IMR-90 (cell line): ENCODE measurements around the gene TSSK2. TPM values are rescaled to one million over a fixed set of nuclear protein-coding genes. Genes with fewer than 3 reads are reported as not detected.

Source experiments
- ATAC-seq: fragments of 200-7000 bp; cut with Tn5 transposase; 2 replicates; pipeline ENCODE4 v1.9.1; 2020; ENCODE audit warnings: low read depth, mild to moderate bottlenecking, moderate library complexity
- BruUV-seq: library from RNA; stranded (reverse); fragments of 400-500 nt; replicated peaks from 2 replicates; lab custom pipeline; 2021; lab: Mats Ljungman, UMichigan
- CTCF ChIA-PET: fragments of 300-600 bp; formaldehyde crosslinking; extraction: SDS; loops from one replicate; lab custom pipeline; 2021; ENCODE audit warnings: antibody characterized with exemption; lab: Yijun Ruan, JAX
- POLR2A ChIA-PET: fragments of 300-600 bp; sonication (Branson Sonifier 250); formaldehyde crosslinking; loops from one replicate; lab custom pipeline; 2022; ENCODE audit warnings: antibody characterized with exemption; ENCODE audit not compliant: unreplicated experiment; lab: Charles Lee
- DNase-seq: peaks from one replicate; pipeline ENCODE4 v3.0.0; 2013
- H2AFZ ChIP-seq: replicated peaks from 2 replicates; pipeline ENCODE3; 2013; ENCODE audit warnings: low read length, mild to moderate bottlenecking; ENCODE audit not compliant: poor library complexity
- H2AK5ac ChIP-seq: 2 replicates; pipeline ENCODE4 v1.6.1; 2013; ENCODE audit warnings: low read depth, low read length, inconsistent platforms
- H2AK9ac ChIP-seq: replicated peaks from 2 replicates; pipeline ENCODE3; 2013; ENCODE audit warnings: mild to moderate bottlenecking, low read depth, low read length, moderate library complexity; ENCODE audit not compliant: poor library complexity
- H2BK120ac ChIP-seq: 2 replicates; pipeline ENCODE4 v1.6.1; 2013; ENCODE audit warnings: low read depth, low read length, inconsistent platforms
- H2BK15ac ChIP-seq: 3 replicates; pipeline ENCODE4 v1.6.1; 2013; ENCODE audit warnings: low read depth, low read length, inconsistent platforms
- H2BK20ac ChIP-seq: 2 replicates; pipeline ENCODE4 v1.6.1; 2013; ENCODE audit warnings: low read depth, mild to moderate bottlenecking, inconsistent platforms, low read length, moderate library complexity
- H2BK5ac ChIP-seq: 2 replicates; pipeline ENCODE4 v1.6.1; 2013; ENCODE audit warnings: mild to moderate bottlenecking, low read depth, low read length, inconsistent platforms; ENCODE audit not compliant: poor library complexity, severe bottlenecking
- H3K14ac ChIP-seq: replicated peaks from 2 replicates; pipeline ENCODE4 v1.6.1; 2013; ENCODE audit warnings: low read depth, low read length, inconsistent platforms
- H3K18ac ChIP-seq: 2 replicates; pipeline ENCODE4 v1.6.1; 2013; ENCODE audit warnings: low read depth, low read length, control low read depth
- H3K23ac ChIP-seq: 2 replicates; pipeline ENCODE4 v1.6.1; 2013; ENCODE audit warnings: low read depth, low read length, inconsistent platforms
- H3K27ac ChIP-seq: 2 replicates; pipeline ENCODE4 v1.5.1; 2013; ENCODE audit warnings: mild to moderate bottlenecking, control low read depth, low read length; ENCODE audit not compliant: insufficient read depth
- H3K27me3 ChIP-seq: 2 replicates; pipeline ENCODE4 v1.6.1; 2013; ENCODE audit warnings: low read length; ENCODE audit not compliant: control insufficient read depth, insufficient read depth
- H3K36me3 ChIP-seq: 2 replicates; pipeline ENCODE4 v1.6.1; 2013; ENCODE audit warnings: low read length, mixed read lengths; ENCODE audit not compliant: control insufficient read depth, insufficient read depth
- H3K4ac ChIP-seq: 2 replicates; pipeline ENCODE4 v1.6.1; 2013; ENCODE audit warnings: low read depth, low read length, inconsistent platforms
- H3K4me1 ChIP-seq: 2 replicates; pipeline ENCODE4 v1.6.1; 2013; ENCODE audit warnings: low read length, mixed read lengths; ENCODE audit not compliant: control insufficient read depth, insufficient read depth
- H3K4me2 ChIP-seq: 2 replicates; pipeline ENCODE4 v1.6.1; 2013; ENCODE audit warnings: low read depth, mild to moderate bottlenecking, control low read depth, low read length, moderate library complexity
- H3K4me3 ChIP-seq: 2 replicates; pipeline ENCODE4 v1.5.1; 2013; ENCODE audit warnings: low read depth, mild to moderate bottlenecking, control low read depth, low read length, moderate library complexity; ENCODE audit not compliant: insufficient read depth
- H3K56ac ChIP-seq: 2 replicates; pipeline ENCODE4 v1.6.1; 2013; ENCODE audit warnings: low read length, inconsistent platforms; ENCODE audit not compliant: insufficient read depth; ENCODE audit errors: extremely low read depth
- H3K79me1 ChIP-seq, 2 experiments: 2 replicates each; pipeline ENCODE4 v1.6.1; 2013; ENCODE audit warnings: low read length in 2 of 2, inconsistent platforms in 1 of 2, low read depth in 1 of 2
- H3K9ac ChIP-seq: 2 replicates; pipeline ENCODE4 v1.6.1; 2013; ENCODE audit warnings: low read depth, low read length, control low read depth
- H3K9me1 ChIP-seq: 2 replicates; pipeline ENCODE4 v1.6.1; 2013; ENCODE audit warnings: low read length, inconsistent platforms; ENCODE audit not compliant: insufficient read depth
- H3K9me3 ChIP-seq: 2 replicates; pipeline ENCODE4 v1.6.1; 2013; ENCODE audit warnings: low read length; ENCODE audit not compliant: control insufficient read depth, insufficient read depth
- H4K20me1 ChIP-seq: 2 replicates; pipeline ENCODE4 v1.6.1; 2013; ENCODE audit warnings: low read length, inconsistent platforms; ENCODE audit not compliant: insufficient read depth
- H4K5ac ChIP-seq: 2 replicates; pipeline ENCODE4 v1.6.1; 2013; ENCODE audit warnings: mild to moderate bottlenecking, low read depth, low read length, control low read depth
- H4K8ac ChIP-seq, 2 experiments: 2 replicates each; pipeline ENCODE4 v1.6.1; 2013; ENCODE audit warnings: low read depth in 2 of 2, low read length in 2 of 2, control low read depth in 1 of 2, inconsistent platforms in 1 of 2
- H4K91ac ChIP-seq: 2 replicates; pipeline ENCODE4 v1.6.1; 2013; ENCODE audit warnings: low read depth, low read length, inconsistent platforms; ENCODE audit not compliant: insufficient read depth
- CEBPB ChIP-seq: IDR thresholded peaks from 2 replicates; pipeline ENCODE4 v1.6.1; 2012; ENCODE audit warnings: low read depth, low read length, improper control_type of control experiment
- CHD1 ChIP-seq: IDR thresholded peaks from 2 replicates; pipeline ENCODE4 v1.6.1; 2012; ENCODE audit warnings: low read depth, low read length, improper control_type of control experiment
- CTCF ChIP-seq: conservative IDR thresholded peaks from 2 replicates; pipeline ENCODE4 v1.5.1; 2012; ENCODE audit warnings: mild to moderate bottlenecking, low read depth, low read length, improper control_type of control experiment
- FOS ChIP-seq: fragments of 150-350 bp; IDR thresholded peaks from 2 replicates; pipeline ENCODE4 v1.6.1; 2016; ENCODE audit warnings: low read depth, low read length
- MAFK ChIP-seq: IDR thresholded peaks from 2 replicates; pipeline ENCODE4 v1.6.1; 2012; ENCODE audit warnings: low read depth, low read length, improper control_type of control experiment
- MAZ ChIP-seq: IDR thresholded peaks from 2 replicates; pipeline ENCODE4 v1.6.1; 2012; ENCODE audit warnings: low read depth, mild to moderate bottlenecking, low read length, improper control_type of control experiment, moderate library complexity, borderline replicate concordance
- MXI1 ChIP-seq: IDR thresholded peaks from 2 replicates; pipeline ENCODE4 v1.6.1; 2012; ENCODE audit warnings: low read depth, mild to moderate bottlenecking, low read length, moderate library complexity, borderline replicate concordance
- NFE2L2 ChIP-seq: fragments of 150-350 bp; IDR thresholded peaks from 2 replicates; pipeline ENCODE4 v1.6.1; 2016; ENCODE audit warnings: low read depth, mild to moderate bottlenecking, low read length
- RAD21 ChIP-seq: IDR thresholded peaks from 2 replicates; pipeline ENCODE4 v1.6.1; 2012; ENCODE audit warnings: low read length, improper control_type of control experiment
- RCOR1 ChIP-seq: IDR thresholded peaks from 2 replicates; pipeline ENCODE4 v1.6.1; 2012; ENCODE audit warnings: mild to moderate bottlenecking, low read length, improper control_type of control experiment; ENCODE audit not compliant: insufficient replicate concordance
- RFX5 ChIP-seq: IDR thresholded peaks from 2 replicates; pipeline ENCODE4 v1.8.0; 2012; ENCODE audit warnings: low read depth, mild to moderate bottlenecking, low read length, moderate library complexity
- SMC3 ChIP-seq: fragments of 150-350 bp; IDR thresholded peaks from 2 replicates; pipeline ENCODE4 v1.6.1; 2016; ENCODE audit warnings: low read depth, mild to moderate bottlenecking, antibody characterized with exemption, low read length, moderate library complexity
- USF2 ChIP-seq: fragments of 150-350 bp; IDR thresholded peaks from 2 replicates; pipeline ENCODE4 v1.6.1; 2017; ENCODE audit warnings: mild to moderate bottlenecking, antibody characterized with exemption, low read length, low read depth
- WGBS, 2 experiments: methylation state at CpG; one replicate each; pipeline versions ENCODE4 v1.1.5 to v1.1.7; 2013; ENCODE audit warnings: missing lambda C conversion rate in 2 of 2; ENCODE audit not compliant: insufficient read length in 1 of 2; ENCODE audit errors: extremely low coverage in 2 of 2; 5-methylcytosine and 5-hydroxymethylcytosine counted together
- dilution Hi-C: fragments of 300-500 bp; cut with HindIII; formaldehyde crosslinking; loops from one replicate; pipeline ENCODE4 v1.14.3; 2018; ENCODE audit warnings: low sequenced_read_pairs; ENCODE audit not compliant: unreplicated experiment
- in situ Hi-C: fragments of 300-500 bp; cut with MboI; formaldehyde crosslinking; loops from 3 replicates; pipeline ENCODE4 v1.14.3; 2019; ENCODE audit warnings: low sequenced_read_pairs, inconsistent platforms, mixed read lengths
- intact Hi-C: fragments of 100-400 bp; cut with micrococcal nuclease; formaldehyde crosslinking; loops from 2 replicates; pipeline ENCODE4 v1.10.0; 2022
- polyA plus RNA-seq, 3 experiments: library from polyadenylated mRNA; depleted of rRNA; stranded (reverse); fragments of >200 nt; gene quantifications; 2 replicates each; pipeline ENCODE4 v1.2.3, GENCODE V29; 2012; ENCODE audit warnings: low replicate concordance in 1 of 3
- total RNA-seq: library from RNA; depleted of rRNA; stranded (reverse); fragments of >200 nt; gene quantifications from 2 replicates; pipeline ENCODE4 v1.2.3, GENCODE V29; 2012

Gene TSSK2
- total and polyA plus RNA-seq, 2 of the 4 experiments (the other 2 are of a cell fraction), result not detected

- H2AFZ ChIP-seq, result no peak overlapping the region
- ChIA-PET POLR2A (no interaction called here), CTCF (no interaction called here)
- H3K23ac ChIP-seq, result no peak overlapping the region
- dilution Hi-C loops (no loop called here), intact Hi-C loops (no loop called here), in situ Hi-C loops (no loop called here)
- no peak overlapping the region for H2AK9ac ChIP-seq
- H2AK5ac ChIP-seq, result no peak overlapping the region
- H3K4me3 ChIP-seq, result no peak overlapping the region
- H3K14ac ChIP-seq, result no peak overlapping the region
- H4K20me1 ChIP-seq, result peaks cover 4% of the 10 kb centered on the region
- H2BK15ac ChIP-seq, result no peak overlapping the region
- H3K9me1 ChIP-seq, result 0 out of 2 replicates have a peak, but pooled peaks cover 3% of the 10 kb centered on the region
- ATAC-seq, result no peak
- H3K27me3 ChIP-seq, result peaks cover 45% of the 10 kb centered on the region
- H4K8ac ChIP-seq, result no peak overlapping the region
- H3K79me1 ChIP-seq, result peaks cover 7 to 19% of the 10 kb centered on the region in 2 experiments; a peak in 3 of 4 replicates
- H4K5ac ChIP-seq, result no peak overlapping the region
- peaks cover 4% of the 10 kb centered on the region for H3K36me3 ChIP-seq
- H2BK5ac ChIP-seq, result no peak overlapping the region
- TF ChIP-seq MAZ (no peak), USF2 (no peak), RFX5 (no peak), NFE2L2 (no peak), RAD21 (no peak), CTCF (no peak), RCOR1 (no peak), SMC3 (no peak), CHD1 (no peak), MAFK (no peak), CEBPB (no peak), MXI1 (no peak), FOS (no peak)
- peaks cover 5% of the 10 kb centered on the region; the same call in 1 of the 2 replicates for H3K9me3 ChIP-seq
- H3K18ac ChIP-seq, result no peak overlapping the region
- H3K27ac ChIP-seq, result no peak overlapping the region
- H2BK120ac ChIP-seq, result no peak overlapping the region
- no peak overlapping the region for H2BK20ac ChIP-seq
- H3K56ac ChIP-seq, result no peak overlapping the region
- H3K4me1 ChIP-seq, result no peaks in the 10 kb centered on the region
- no peak overlapping the region for H3K4me2 ChIP-seq
- no TSS peak for BruUV-seq
- no peak for DNase-seq
- no peak overlapping the region for H3K4ac ChIP-seq
- H4K91ac ChIP-seq, result no peak overlapping the region
- no peak overlapping the region for H3K9ac ChIP-seq
- WGBS, 2 experiments, result 15% methylated on average over 9 of the region's 9 CpGs; no CpG with 5 or more reads in 1 of the 2 experiments
These were observed 16.2 kb downstream of the TSSK2 start for GRCh38 chr22:19147195-19147780.
